Gastrocnemius medialis (tissue), 4 donors: ENCODE data around the gene CLIP2.

Experiments
- CTCF ChIP-seq, 5 experiments: fragments of 450-650 bp in 3 of 5; fragments of 200-600 bp in 2 of 5; sonication (generic) in 2 of 5; IDR thresholded peaks in 4 of 5; conservative IDR thresholded peaks in 1 of 5; 1 replicate in 4 of 5; 2 replicates in 1 of 5; pipeline ENCODE4 v1.5.1; 2016 to 2019; ENCODE audit warnings: antibody characterized with exemption in 5 of 5, mild to moderate bottlenecking in 3 of 5, moderate library complexity in 3 of 5
- POLR2A ChIP-seq, 2 donors: fragments of 450-650 bp; IDR thresholded peaks; one replicate each; pipeline ENCODE4 v1.6.1; 2017; ENCODE audit warnings: antibody characterized with exemption in 2 of 2, mild to moderate bottlenecking in 2 of 2, moderate library complexity in 2 of 2

- TF ChIP-seq CTCF (IDR thresholded peaks at IDR 0.05 in 4 of 5, conservative IDR thresholded peaks at IDR 0.05 in 1 of 5) (no peak), POLR2A (IDR thresholded peaks at IDR 0.05) (no peak)
Measured at GRCh38 chr7:74428023-74428422, 138.8 kb downstream of the CLIP2 start.
